Testis (tissue), 2 donors: Measurements from ENCODE around the gene AATK.

Experiments used
- POLR2A ChIP-seq: fragments of 450-650 bp; IDR thresholded peaks from one replicate; pipeline ENCODE4 v1.6.1; 2017; ENCODE audit warnings: antibody characterized with exemption, mild to moderate bottlenecking, moderate library complexity
- TF ChIP-seq, protein P1 (sequence below), 3 experiments: fragments of 450-650 bp in 2 of 3; fragments of 200-600 bp in 1 of 3; sonication (generic) in 1 of 3; IDR thresholded peaks; one replicate each; pipeline ENCODE4 v1.5.1; 2016 to 2019; ENCODE audit warnings: antibody characterized with exemption in 3 of 3, mild to moderate bottlenecking in 2 of 3, moderate library complexity in 1 of 3

- TF ChIP-seq, protein P1, sequence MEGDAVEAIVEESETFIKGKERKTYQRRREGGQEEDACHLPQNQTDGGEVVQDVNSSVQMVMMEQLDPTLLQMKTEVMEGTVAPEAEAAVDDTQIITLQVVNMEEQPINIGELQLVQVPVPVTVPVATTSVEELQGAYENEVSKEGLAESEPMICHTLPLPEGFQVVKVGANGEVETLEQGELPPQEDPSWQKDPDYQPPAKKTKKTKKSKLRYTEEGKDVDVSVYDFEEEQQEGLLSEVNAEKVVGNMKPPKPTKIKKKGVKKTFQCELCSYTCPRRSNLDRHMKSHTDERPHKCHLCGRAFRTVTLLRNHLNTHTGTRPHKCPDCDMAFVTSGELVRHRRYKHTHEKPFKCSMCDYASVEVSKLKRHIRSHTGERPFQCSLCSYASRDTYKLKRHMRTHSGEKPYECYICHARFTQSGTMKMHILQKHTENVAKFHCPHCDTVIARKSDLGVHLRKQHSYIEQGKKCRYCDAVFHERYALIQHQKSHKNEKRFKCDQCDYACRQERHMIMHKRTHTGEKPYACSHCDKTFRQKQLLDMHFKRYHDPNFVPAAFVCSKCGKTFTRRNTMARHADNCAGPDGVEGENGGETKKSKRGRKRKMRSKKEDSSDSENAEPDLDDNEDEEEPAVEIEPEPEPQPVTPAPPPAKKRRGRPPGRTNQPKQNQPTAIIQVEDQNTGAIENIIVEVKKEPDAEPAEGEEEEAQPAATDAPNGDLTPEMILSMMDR (IDR thresholded peaks at IDR 0.05): peak; percentile 42 to 73 (median 57)
- TF ChIP-seq POLR2A: no peak
These were observed 68.7 kb downstream of the AATK start for GRCh38 chr17:81097134-81097942.
